HepG2 (cell line): ENCODE data around the gene PSMB11. TPM values are rescaled to one million over a fixed set of nuclear protein-coding genes. Genes with fewer than 3 reads are reported as not detected.

ENCODE experiments used
- CAMTA2 ChIP-seq: sonication (generic); formaldehyde crosslinking; IDR thresholded peaks from 2 replicates; pipeline ENCODE4 v1.4.0; 2020; ENCODE audit warnings: mild to moderate bottlenecking, missing genetic modification reagents, borderline replicate concordance
- HIC2 ChIP-seq: sonication (generic); formaldehyde crosslinking; IDR thresholded peaks from 2 replicates; pipeline ENCODE4 v1.9.0; 2022; ENCODE audit warnings: low read depth, missing genetic modification reagents
- HIVEP1 ChIP-seq: sonication (generic); formaldehyde crosslinking; IDR thresholded peaks from 2 replicates; pipeline ENCODE4 v1.4.0; 2020; ENCODE audit warnings: mild to moderate bottlenecking, missing genetic modification reagents
- HMGXB3 ChIP-seq: sonication (generic); formaldehyde crosslinking; IDR thresholded peaks from 2 replicates; pipeline ENCODE4 v1.4.0; 2020; ENCODE audit warnings: missing genetic modification reagents, borderline replicate concordance
- KIAA2018 ChIP-seq: sonication (generic); formaldehyde crosslinking; IDR thresholded peaks from 2 replicates; pipeline ENCODE4 v1.5.0; 2020; ENCODE audit warnings: mild to moderate bottlenecking, missing genetic modification reagents, borderline replicate concordance
- MEIS2 ChIP-seq: sonication (generic); formaldehyde crosslinking; IDR thresholded peaks from 2 replicates; pipeline ENCODE4 v1.9.0; 2021; ENCODE audit warnings: mild to moderate bottlenecking, missing genetic modification reagents
- MLLT10 ChIP-seq: sonication (generic); formaldehyde crosslinking; IDR thresholded peaks from 2 replicates; pipeline ENCODE4 v1.4.0; 2020; ENCODE audit warnings: missing genetic modification reagents
- REXO4 ChIP-seq: sonication (generic); formaldehyde crosslinking; IDR thresholded peaks from 2 replicates; pipeline ENCODE4 v1.8.0; 2022; ENCODE audit warnings: missing genetic modification reagents, mild to moderate bottlenecking, borderline replicate concordance
- SIX4 ChIP-seq: sonication (generic); formaldehyde crosslinking; IDR thresholded peaks from 2 replicates; pipeline ENCODE4 v1.4.0; 2020; ENCODE audit warnings: missing genetic modification reagents
- SP2 ChIP-seq: sonication (generic); formaldehyde crosslinking; IDR thresholded peaks from 2 replicates; pipeline ENCODE4 v1.5.1; 2020; ENCODE audit warnings: mild to moderate bottlenecking, missing genetic modification reagents
- STAT5B ChIP-seq: sonication (generic); formaldehyde crosslinking; IDR thresholded peaks from 2 replicates; pipeline ENCODE4 v1.4.0; 2020; ENCODE audit warnings: missing genetic modification reagents
- ZFP1 ChIP-seq: IDR thresholded peaks from 2 replicates; pipeline ENCODE4 v1.6.1; 2016
- ZNF713 ChIP-seq: sonication (generic); formaldehyde crosslinking; IDR thresholded peaks from 2 replicates; pipeline ENCODE4 v1.4.0; 2020; ENCODE audit warnings: mild to moderate bottlenecking, missing genetic modification reagents
- ZNF790 ChIP-seq: sonication (generic); formaldehyde crosslinking; IDR thresholded peaks from 2 replicates; pipeline ENCODE4 v1.8.0; 2022; ENCODE audit warnings: missing genetic modification reagents, mild to moderate bottlenecking, borderline replicate concordance
- polyA plus RNA-seq, 8 experiments: library from polyadenylated mRNA; depleted of rRNA in 3 of 8; stranded (reverse) in 7 of 8; unstranded in 1 of 8; fragments of >200 nt; fragmentation: Illumina TruSeq in 4 of 8; extraction: Trizol in 4 of 8; gene quantifications; 2 replicates each; pipeline versions ENCODE4 v1.2.1 to v1.2.3, GENCODE V29; 2011 to 2016; ENCODE audit warnings: low read depth in 4 of 8, missing spikeins in 1 of 8, mixed read lengths in 1 of 8; ENCODE audit not compliant: insufficient read depth in 1 of 8
- total RNA-seq, 5 experiments: library from RNA; depleted of rRNA; stranded (reverse); fragments of >200 nt; fragmentation: Illumina TruSeq; extraction: Trizol; gene quantifications; 2 replicates each; pipeline ENCODE4 v1.2.3, GENCODE V29; 2016; ENCODE audit warnings: low read depth in 1 of 5

Gene PSMB11
- total and polyA plus RNA-seq, 2 of the 13 experiments (the other 11 are each of a cell fraction or from before 2014, with no cell fraction given): not detected

GRCh38 chr14:23009939-23010726 is 31.9 kb upstream of the PSMB11 start, which contains the start of gene C14orf93 (continued):
- no peak for TF ChIP-seq KIAA2018
- TF ChIP-seq HIVEP1 (CRISPR knock-in tag): peak; percentile 46; the same call in 1 of the 2 replicates
- TF ChIP-seq HMGXB3 (CRISPR knock-in tag): no peak; the same call in 1 of the 2 replicates
- TF ChIP-seq ZNF713: no peak
- no peak for TF ChIP-seq HIC2 (CRISPR knock-in tag)
- TF ChIP-seq ZNF790 (CRISPR knock-in tag): no peak; the same call in 1 of the 2 replicates
- TF ChIP-seq STAT5B (CRISPR knock-in tag): 0 out of 2 replicates have a peak, but pooled peaks have one; percentile 9
- TF ChIP-seq SP2: peak; percentile 55; the same call in 1 of the 2 replicates
- TF ChIP-seq CAMTA2: no peak
- no peak for TF ChIP-seq MLLT10
- TF ChIP-seq ZFP1 (CRISPR knock-in tag): no peak
- peak; percentile 93 for TF ChIP-seq MEIS2
- TF ChIP-seq SIX4 (CRISPR knock-in tag): no peak
- no peak for TF ChIP-seq REXO4
